Breast epithelium (tissue), 4 donors: ENCODE measurements around the gene LASP1NB.

Experiments used
- DNase-seq, 2 donors: peaks; one replicate each; pipeline ENCODE4 v3.0.0-alpha.2; 2019; ENCODE audit warnings: low spot score in 2 of 2
- H3K27ac ChIP-seq, 2 donors: fragments of 200-600 bp; sonication (generic) in 1 of 2; one replicate each; pipeline ENCODE4 v1.5.1; 2016 to 2019; ENCODE audit warnings: mild to moderate bottlenecking in 1 of 2
- H3K27me3 ChIP-seq, 2 donors: fragments of 200-600 bp; sonication (generic) in 1 of 2; one replicate each; pipeline versions ENCODE4 v1.5.1 to v1.6.0; 2017 to 2019; ENCODE audit warnings: control low read depth in 1 of 2, mild to moderate bottlenecking in 1 of 2
- H3K36me3 ChIP-seq: fragments of 200-600 bp; one replicate; pipeline ENCODE4 v1.5.1; 2019
- H3K4me1 ChIP-seq, 2 donors: fragments of 200-600 bp; sonication (generic); one replicate each; pipeline ENCODE4 v1.5.1; 2016 to 2019; ENCODE audit warnings: control low read depth in 1 of 2
- H3K4me3 ChIP-seq, 3 donors: fragments of 200-600 bp; sonication (generic); 1 replicate in 2 of 3; 2 replicates in 1 of 3; pipeline ENCODE4 v1.5.1; 2016 to 2019; ENCODE audit warnings: mild to moderate bottlenecking in 3 of 3, moderate library complexity in 2 of 3
- H3K9me3 ChIP-seq, 2 donors: fragments of 200-600 bp; sonication (generic) in 1 of 2; one replicate each; pipeline ENCODE4 v1.5.1; 2016 to 2019; ENCODE audit warnings: control low read depth in 1 of 2
- POLR2A ChIP-seq: fragments of 450-650 bp; IDR thresholded peaks from one replicate; pipeline ENCODE4 v1.6.1; 2016; ENCODE audit warnings: antibody characterized with exemption, mild to moderate bottlenecking, moderate library complexity
- POLR2AphosphoS5 ChIP-seq, 3 donors: sonication (generic); formaldehyde crosslinking; IDR thresholded peaks; one replicate each; pipeline ENCODE4 v1.6.1; 2017; ENCODE audit warnings: antibody characterized with exemption in 3 of 3
- intact Hi-C: fragments of 100-400 bp; cut with DNase I; formaldehyde crosslinking; loops from one replicate; pipeline ENCODE4 v1.15.1; 2023; ENCODE audit warnings: low total_unique reads
- TF ChIP-seq, protein P1 (sequence below), 3 donors: fragments of 450-650 bp; IDR thresholded peaks; one replicate each; pipeline ENCODE4 v1.5.1; 2016 to 2017; ENCODE audit warnings: antibody characterized with exemption in 3 of 3, mild to moderate bottlenecking in 3 of 3, moderate library complexity in 3 of 3

The LASP1NB gene

DNA sequence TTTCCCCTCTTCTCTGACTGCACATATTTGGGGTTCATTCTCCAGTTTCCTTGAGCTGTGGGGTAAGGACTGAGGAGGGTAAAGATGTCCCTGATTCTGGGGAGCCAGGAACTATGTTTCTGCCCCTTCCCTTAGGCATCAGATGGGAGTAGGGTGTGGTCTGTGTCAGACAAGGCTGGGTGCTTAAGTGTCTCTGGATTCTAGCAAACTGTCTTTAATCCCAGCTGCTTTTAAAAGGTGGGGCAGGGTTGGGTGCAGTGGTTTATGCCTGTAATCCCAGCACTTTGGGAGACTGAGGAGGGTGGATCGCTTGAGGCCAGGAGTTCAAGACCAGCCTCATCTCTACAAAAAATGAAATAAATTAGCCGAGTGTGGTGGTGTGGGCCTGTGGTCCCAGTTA is 42.5 kb upstream of the LASP1NB start:
- TF ChIP-seq, protein P1, sequence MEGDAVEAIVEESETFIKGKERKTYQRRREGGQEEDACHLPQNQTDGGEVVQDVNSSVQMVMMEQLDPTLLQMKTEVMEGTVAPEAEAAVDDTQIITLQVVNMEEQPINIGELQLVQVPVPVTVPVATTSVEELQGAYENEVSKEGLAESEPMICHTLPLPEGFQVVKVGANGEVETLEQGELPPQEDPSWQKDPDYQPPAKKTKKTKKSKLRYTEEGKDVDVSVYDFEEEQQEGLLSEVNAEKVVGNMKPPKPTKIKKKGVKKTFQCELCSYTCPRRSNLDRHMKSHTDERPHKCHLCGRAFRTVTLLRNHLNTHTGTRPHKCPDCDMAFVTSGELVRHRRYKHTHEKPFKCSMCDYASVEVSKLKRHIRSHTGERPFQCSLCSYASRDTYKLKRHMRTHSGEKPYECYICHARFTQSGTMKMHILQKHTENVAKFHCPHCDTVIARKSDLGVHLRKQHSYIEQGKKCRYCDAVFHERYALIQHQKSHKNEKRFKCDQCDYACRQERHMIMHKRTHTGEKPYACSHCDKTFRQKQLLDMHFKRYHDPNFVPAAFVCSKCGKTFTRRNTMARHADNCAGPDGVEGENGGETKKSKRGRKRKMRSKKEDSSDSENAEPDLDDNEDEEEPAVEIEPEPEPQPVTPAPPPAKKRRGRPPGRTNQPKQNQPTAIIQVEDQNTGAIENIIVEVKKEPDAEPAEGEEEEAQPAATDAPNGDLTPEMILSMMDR (IDR thresholded peaks at IDR 0.05), result no peak
- no peaks in the 10 kb centered on the region for H3K27me3 ChIP-seq
- no peaks in the 10 kb centered on the region for H3K9me3 ChIP-seq
- H3K36me3 ChIP-seq, result no peaks in the 10 kb centered on the region
- H3K27ac ChIP-seq, result peak overlapping the region; percentile 70 to 71
- no peak for DNase-seq
- intact Hi-C loops, result no loop called here
- no peak overlapping the region for H3K4me3 ChIP-seq
- H3K4me1 ChIP-seq, result peaks cover 12 to 44% of the 10 kb centered on the region in 2 donors

- Histone ChIP-seq H3K27ac (peak overlapping the region; percentile 70 to 71), H3K27me3 (no peaks in the 10 kb centered on the region), H3K36me3 (no peaks in the 10 kb centered on the region), H3K9me3 (no peaks in the 10 kb centered on the region), H3K4me3 (no peak overlapping the region), H3K4me1 (peaks cover 12 to 44% of the 10 kb centered on the region in 2 donors)
- intact Hi-C loops, result no loop called here
- TF ChIP-seq, protein P1 (IDR thresholded peaks at IDR 0.05), result no peak
- TF ChIP-seq POLR2AphosphoS5 (IDR thresholded peaks at IDR 0.05), result no peak
- TF ChIP-seq POLR2A, result no peak
- no peak for DNase-seq
Observed at GRCh38 chr17:38883592-38884526, 41.6 kb upstream of the LASP1NB start.

DNA sequence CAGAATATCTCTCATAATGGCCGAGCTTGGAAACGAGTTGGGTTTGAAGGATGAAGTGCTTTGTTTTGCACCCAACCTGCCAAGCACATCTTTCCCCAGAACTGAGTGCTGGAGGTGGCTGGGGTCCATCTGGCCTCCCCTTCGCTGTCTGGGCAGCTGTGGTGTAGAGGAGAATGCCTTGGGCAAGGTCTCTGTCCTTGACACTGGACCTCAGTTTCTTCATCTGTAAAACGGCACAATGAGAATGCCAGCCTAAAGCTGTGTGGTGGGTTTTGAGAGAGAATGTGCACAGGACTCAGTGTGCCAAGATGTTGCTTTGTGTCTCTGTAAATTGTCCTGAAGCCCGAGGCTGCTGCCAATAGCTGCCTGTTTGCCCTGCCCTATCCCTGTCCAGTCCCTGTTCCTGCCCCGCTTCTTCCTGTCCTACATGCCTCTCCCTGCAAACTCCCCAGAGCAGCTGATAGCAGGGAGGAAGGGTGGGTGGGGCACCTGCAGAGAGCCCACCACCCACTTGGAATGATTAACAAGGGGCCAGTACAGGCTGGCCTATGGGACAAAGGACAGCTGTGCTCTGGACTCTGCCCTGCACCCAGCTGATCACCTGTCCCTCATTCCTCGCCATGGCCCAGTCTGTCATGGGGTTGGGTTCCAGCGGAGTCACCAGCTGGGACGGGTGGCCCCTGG is 40.2 kb upstream of the LASP1NB start:
- no peaks in the 10 kb centered on the region for H3K9me3 ChIP-seq
- H3K4me3 ChIP-seq, result no peak overlapping the region
- TF ChIP-seq, protein P1 (IDR thresholded peaks at IDR 0.05), result no peak
- TF ChIP-seq POLR2A (no peak), POLR2AphosphoS5 (IDR thresholded peaks at IDR 0.05) (no peak)
- intact Hi-C loops, result no loop called here
- no peaks in the 10 kb centered on the region for H3K36me3 ChIP-seq
- no peaks in the 10 kb centered on the region for H3K27me3 ChIP-seq
- DNase-seq, result no peak
- peak overlapping the region; percentile 14 to 39 for H3K27ac ChIP-seq
- peaks cover 7 to 37% of the 10 kb centered on the region in 2 donors for H3K4me1 ChIP-seq

DNA sequence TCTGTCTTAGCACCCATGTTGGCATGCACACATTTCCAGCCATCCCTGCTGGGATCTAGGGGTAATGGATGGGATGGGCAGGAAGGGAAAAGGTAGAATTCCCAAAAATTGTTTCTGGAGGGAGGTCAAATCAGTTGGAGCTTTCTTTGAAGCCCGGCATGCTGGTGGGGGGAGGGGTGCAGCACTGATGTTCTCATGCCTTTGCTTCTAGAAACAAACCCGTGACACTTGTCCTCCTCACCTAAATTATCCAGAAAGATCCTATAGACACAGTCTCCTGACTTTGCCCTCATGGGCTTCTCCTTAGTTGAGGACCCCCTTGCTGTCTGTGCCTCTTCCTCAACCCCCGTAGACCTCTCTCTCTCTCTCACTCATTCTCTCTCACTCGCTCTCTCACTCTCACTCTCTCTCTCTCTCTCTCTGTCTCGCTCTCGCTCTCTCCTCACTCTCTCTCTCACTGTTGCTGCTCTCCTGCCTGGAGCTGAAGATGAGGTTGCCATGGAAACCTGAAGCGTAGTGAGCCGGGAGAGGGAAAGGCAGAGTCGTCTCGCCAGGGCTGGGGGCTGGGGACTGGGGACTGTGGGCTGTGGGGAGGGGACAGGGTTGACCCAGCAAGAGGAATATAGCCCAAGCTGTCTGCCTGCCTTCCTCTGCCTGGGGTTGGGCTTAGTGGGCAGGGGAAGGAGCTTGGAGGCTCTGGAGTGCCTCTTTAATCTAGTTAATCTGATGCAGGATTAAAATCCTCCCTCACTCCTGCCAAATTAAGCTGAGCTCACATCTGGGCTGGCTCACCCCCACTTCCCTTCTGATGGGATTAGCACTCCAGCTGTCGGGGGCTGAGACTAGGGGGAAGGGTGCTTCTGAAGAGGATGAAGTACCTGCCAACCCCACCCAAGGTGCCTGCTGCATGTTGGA is 39.4 kb upstream of the LASP1NB start:
- Histone ChIP-seq H3K4me3 (no peak overlapping the region), H3K4me1 (peaks cover 0 to 30% of the 10 kb centered on the region in 2 donors), H3K27me3 (no peaks in the 10 kb centered on the region), H3K27ac (peak overlapping the region; percentile 14 to 39), H3K9me3 (no peaks in the 10 kb centered on the region), H3K36me3 (no peaks in the 10 kb centered on the region)
- TF ChIP-seq POLR2AphosphoS5 (IDR thresholded peaks at IDR 0.05) (no peak), POLR2A (no peak)
- TF ChIP-seq, protein P1 (IDR thresholded peaks at IDR 0.05), result no peak
- DNase-seq, result no peak
- intact Hi-C loops, result no loop called here
